Measurements from ENCODE around the gene MKI67.
"Not testable (repeated sequence)": the region's sequence is repeated elsewhere in the genome, so short reads cannot be mapped to it uniquely, and the experiment has no call there.

Gene MKI67

DNA sequence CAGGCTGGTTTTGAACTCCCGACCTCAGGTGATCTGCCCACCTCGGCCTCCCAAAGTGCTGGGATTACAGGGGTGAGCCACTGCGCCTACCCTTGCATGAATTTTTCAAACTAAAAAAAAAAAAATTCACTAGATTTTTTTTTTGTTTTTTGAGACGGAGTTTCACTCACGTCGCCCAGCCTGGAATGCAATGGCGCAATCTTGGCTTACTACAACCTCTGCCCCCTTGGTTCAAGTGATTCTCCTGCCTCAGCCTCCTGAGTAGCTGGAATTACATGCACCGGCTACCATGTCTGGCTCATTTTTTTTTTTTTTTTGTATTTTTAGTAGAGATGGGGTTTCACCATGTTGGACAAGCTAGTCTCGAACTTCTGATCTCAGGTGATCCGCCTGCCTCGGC, 12.2 kb upstream of the MKI67 start:
- not testable (repeated sequence) for H3K4me3 ChIP-seq (ENCODE audit: low read length); H3K9ac ChIP-seq (ENCODE audit: low read length); H3K36me3 ChIP-seq (ENCODE audit: control insufficient read depth, insufficient read depth, low read length); H3K27ac ChIP-seq (ENCODE audit: low read depth, low read length); H3K27me3 ChIP-seq (ENCODE audit: control insufficient read depth, insufficient read depth, low read length); H3K4me1 ChIP-seq (ENCODE audit: control insufficient read depth, insufficient read depth, low read length)

DNA sequence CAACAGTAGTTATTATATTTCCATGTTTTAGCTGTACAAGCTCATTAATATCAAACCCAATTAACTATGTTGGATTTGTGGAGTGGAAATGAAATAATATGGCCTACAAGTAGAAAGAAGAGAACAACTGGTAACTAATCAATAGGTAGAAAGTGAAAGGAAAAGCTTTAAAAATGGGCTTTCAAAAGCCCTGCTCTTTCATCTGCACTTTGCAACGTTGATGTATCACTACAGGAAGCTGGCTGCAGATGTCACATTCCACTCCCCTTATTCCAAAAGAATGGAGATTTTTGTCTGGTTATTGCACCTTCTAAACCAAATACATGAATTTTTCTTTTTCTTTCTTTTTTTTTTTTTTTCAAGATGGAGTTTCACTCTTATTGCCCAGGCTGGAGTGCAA, 11.7 kb upstream of the MKI67 start:
- Histone ChIP-seq H3K27me3 (ENCODE audit: control insufficient read depth, insufficient read depth, low read length) (no peaks in the 10 kb centered on the region), H3K27ac (ENCODE audit: low read depth, low read length) (no peak overlapping the region), H3K4me1 (ENCODE audit: control insufficient read depth, insufficient read depth, low read length) (no peaks in the 10 kb centered on the region), H3K9ac (ENCODE audit: low read length) (no peak overlapping the region), H3K36me3 (ENCODE audit: control insufficient read depth, insufficient read depth, low read length) (no peaks in the 10 kb centered on the region), H3K4me3 (ENCODE audit: low read length) (no peak overlapping the region)

DNA sequence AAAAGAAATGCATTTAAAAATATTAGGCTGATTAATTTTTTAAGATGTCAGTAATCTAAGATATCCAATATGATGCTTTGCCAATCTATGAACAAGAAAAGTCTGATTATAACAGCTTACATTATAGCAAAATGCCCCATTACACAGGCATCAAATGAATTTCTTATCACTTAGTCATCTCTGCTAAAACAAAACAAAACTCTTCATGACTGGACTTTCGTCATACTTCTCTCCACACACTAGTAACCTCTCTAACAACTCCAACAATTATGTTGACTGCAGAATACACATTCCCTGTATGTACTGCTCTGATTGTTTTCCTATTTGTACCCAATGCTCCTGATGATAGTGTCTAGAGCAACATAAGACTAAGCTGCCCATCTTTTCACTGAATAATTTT, 3.8 kb upstream of the MKI67 start:
- Histone ChIP-seq H3K36me3 (ENCODE audit: control insufficient read depth, insufficient read depth, low read length) (no peaks in the 10 kb centered on the region), H3K27me3 (ENCODE audit: control insufficient read depth, insufficient read depth, low read length) (no peaks in the 10 kb centered on the region), H3K27ac (ENCODE audit: low read depth, low read length) (no peak overlapping the region), H3K4me1 (ENCODE audit: control insufficient read depth, insufficient read depth, low read length) (peaks cover 3% of the 10 kb centered on the region), H3K9ac (ENCODE audit: low read length) (no peak overlapping the region), H3K4me3 (ENCODE audit: low read length) (no peak overlapping the region)

DNA sequence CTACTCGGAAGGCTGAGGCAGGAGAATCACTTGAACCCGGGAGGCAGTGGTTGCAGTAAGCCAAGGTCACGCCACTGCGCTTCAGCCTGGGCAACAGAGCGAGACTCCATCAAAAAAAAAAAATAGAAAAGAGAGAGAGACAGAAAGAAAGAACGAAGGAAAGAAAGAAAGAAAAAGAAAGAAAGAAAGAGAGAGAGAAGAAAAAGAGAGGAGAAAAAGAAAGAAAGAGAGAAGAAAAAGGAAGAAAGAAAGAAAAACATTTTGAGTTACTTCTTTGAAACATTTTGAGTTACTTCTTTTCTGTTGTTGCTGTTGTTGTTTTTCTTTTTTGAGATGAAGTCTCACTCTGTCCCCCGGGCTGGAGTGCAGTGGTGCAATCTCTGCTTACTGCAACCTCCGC, 2.4 kb upstream of the MKI67 start:
- H3K36me3 ChIP-seq (ENCODE audit: control insufficient read depth, insufficient read depth, low read length) = no peaks in the 10 kb centered on the region
- no peak overlapping the region for H3K27ac ChIP-seq (ENCODE audit: low read depth, low read length)
- H3K4me1 ChIP-seq (ENCODE audit: control insufficient read depth, insufficient read depth, low read length) = peaks cover 3% of the 10 kb centered on the region
- no peak overlapping the region for H3K4me3 ChIP-seq (ENCODE audit: low read length)
- H3K27me3 ChIP-seq (ENCODE audit: control insufficient read depth, insufficient read depth, low read length) = peaks cover 4% of the 10 kb centered on the region
- H3K9ac ChIP-seq (ENCODE audit: low read length) = no peak overlapping the region

DNA sequence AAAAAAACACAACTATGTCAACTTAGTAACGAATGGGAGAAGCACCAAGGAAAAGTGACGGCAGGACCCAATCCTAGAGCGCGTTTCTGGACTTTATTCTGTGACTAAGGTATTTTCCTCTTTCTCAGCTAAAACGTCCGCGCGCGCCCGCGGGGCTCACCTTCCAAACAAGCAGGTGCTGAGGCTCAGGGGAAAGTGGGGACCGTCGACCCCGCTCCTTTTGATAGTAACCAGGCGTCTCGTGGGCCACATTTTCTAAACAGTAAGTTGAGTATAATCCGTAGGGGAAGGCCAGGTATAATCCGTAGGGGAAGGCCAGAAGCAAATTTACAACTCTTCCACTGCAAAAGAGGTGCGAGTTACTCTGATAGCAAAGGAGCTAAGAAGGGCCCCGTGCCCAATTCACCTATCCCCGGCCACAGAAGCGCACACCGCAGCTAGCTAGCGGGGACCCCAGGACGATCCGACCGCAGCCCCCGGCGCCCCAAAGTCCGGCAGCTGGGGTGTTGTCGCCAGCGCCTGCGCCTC, 743 bp downstream of the MKI67 start:
- peak overlapping the region; percentile 72 for H3K4me3 ChIP-seq (ENCODE audit: low read length)
- H3K27ac ChIP-seq (ENCODE audit: low read depth, low read length) = no peak overlapping the region
- peaks cover 4% of the 10 kb centered on the region for H3K27me3 ChIP-seq (ENCODE audit: control insufficient read depth, insufficient read depth, low read length)
- H3K4me1 ChIP-seq (ENCODE audit: control insufficient read depth, insufficient read depth, low read length) = peaks cover 3% of the 10 kb centered on the region
- H3K36me3 ChIP-seq (ENCODE audit: control insufficient read depth, insufficient read depth, low read length) = no peaks in the 10 kb centered on the region
- H3K9ac ChIP-seq (ENCODE audit: low read length) = peak overlapping the region; percentile 6

DNA sequence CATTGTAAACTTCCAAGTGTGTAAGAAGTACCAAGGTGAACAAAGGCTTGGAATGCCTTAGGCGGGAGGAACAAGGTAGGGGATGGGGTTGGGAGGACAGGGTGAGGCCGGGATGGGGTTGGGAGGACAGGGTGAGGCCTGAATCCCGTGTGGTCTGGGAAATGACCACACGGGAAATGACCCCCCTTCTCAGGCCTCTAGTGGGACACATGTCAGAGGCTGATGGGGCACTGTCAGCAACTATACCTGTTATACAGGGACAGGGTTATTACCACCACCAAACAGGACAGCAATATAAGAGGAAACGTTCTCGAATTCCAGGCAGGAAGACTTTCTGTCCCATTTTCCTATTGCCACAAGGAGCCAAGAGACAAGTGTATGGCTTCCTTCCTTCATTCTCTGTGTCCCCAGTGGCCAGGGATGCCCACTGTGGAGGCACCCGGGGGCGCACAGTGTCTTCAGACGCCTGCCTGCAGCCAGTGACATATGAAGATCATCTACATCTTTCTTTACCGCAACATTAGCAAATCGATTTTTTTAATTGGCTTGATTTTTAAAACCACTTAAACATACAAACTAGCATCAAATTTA, 1.3 kb downstream of the MKI67 start:
- Histone ChIP-seq H3K4me3 (ENCODE audit: low read length) (peak overlapping the region; percentile 72), H3K36me3 (ENCODE audit: control insufficient read depth, insufficient read depth, low read length) (no peaks in the 10 kb centered on the region), H3K27me3 (ENCODE audit: control insufficient read depth, insufficient read depth, low read length) (peaks cover 4% of the 10 kb centered on the region), H3K9ac (ENCODE audit: low read length) (no peak overlapping the region), H3K27ac (ENCODE audit: low read depth, low read length) (no peak overlapping the region), H3K4me1 (ENCODE audit: control insufficient read depth, insufficient read depth, low read length) (peaks cover 3% of the 10 kb centered on the region)

DNA sequence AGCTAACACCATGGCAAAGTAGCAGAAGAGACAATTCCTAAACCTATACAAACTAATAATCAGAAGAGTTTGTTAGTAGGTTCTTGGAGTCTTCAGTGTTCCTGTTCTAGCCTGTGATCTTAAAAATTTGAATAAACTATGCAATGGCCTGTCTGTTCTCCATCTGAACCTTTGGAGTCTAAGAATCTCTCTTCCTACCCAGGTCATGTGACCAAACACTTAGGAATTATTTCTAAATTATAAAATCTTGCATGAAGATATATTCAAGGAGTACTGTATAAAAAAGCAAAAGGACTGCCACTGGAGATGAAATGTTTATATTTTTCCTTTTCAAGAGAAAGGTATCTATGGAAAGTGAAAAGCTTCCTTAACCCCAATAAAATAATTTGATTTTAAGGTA, 2.4 kb downstream of the MKI67 start:
- H3K9ac ChIP-seq (ENCODE audit: low read length) = no peak overlapping the region
- no peaks in the 10 kb centered on the region for H3K36me3 ChIP-seq (ENCODE audit: control insufficient read depth, insufficient read depth, low read length)
- no peak overlapping the region for H3K27ac ChIP-seq (ENCODE audit: low read depth, low read length)
- peaks cover 3% of the 10 kb centered on the region for H3K4me1 ChIP-seq (ENCODE audit: control insufficient read depth, insufficient read depth, low read length)
- no peak overlapping the region for H3K4me3 ChIP-seq (ENCODE audit: low read length)
- peaks cover 4% of the 10 kb centered on the region for H3K27me3 ChIP-seq (ENCODE audit: control insufficient read depth, insufficient read depth, low read length)

DNA sequence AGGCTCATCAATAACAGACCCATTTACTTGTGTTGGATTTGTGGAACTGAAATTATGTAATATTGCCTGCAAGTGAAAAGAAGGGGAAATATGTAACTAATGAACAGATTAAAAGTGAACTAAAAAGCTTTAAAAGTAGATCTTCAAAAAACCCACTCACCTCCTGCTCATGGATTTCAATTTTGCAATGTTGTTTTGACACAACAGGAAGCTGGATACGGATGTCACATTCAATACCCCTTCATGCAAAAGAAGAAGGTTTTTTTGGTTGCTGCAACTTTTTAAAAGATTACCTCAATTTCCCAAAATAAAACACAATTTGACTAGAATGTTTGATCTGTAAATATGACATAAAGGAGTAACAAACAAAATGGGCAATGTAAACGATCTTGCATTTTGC, 3.3 kb downstream of the MKI67 start:
- H3K27me3 ChIP-seq (ENCODE audit: control insufficient read depth, insufficient read depth, low read length) = peaks cover 4% of the 10 kb centered on the region
- no peak overlapping the region for H3K4me3 ChIP-seq (ENCODE audit: low read length)
- no peak overlapping the region for H3K9ac ChIP-seq (ENCODE audit: low read length)
- peaks cover 3% of the 10 kb centered on the region for H3K4me1 ChIP-seq (ENCODE audit: control insufficient read depth, insufficient read depth, low read length)
- no peaks in the 10 kb centered on the region for H3K36me3 ChIP-seq (ENCODE audit: control insufficient read depth, insufficient read depth, low read length)
- H3K27ac ChIP-seq (ENCODE audit: low read depth, low read length) = no peak overlapping the region

DNA sequence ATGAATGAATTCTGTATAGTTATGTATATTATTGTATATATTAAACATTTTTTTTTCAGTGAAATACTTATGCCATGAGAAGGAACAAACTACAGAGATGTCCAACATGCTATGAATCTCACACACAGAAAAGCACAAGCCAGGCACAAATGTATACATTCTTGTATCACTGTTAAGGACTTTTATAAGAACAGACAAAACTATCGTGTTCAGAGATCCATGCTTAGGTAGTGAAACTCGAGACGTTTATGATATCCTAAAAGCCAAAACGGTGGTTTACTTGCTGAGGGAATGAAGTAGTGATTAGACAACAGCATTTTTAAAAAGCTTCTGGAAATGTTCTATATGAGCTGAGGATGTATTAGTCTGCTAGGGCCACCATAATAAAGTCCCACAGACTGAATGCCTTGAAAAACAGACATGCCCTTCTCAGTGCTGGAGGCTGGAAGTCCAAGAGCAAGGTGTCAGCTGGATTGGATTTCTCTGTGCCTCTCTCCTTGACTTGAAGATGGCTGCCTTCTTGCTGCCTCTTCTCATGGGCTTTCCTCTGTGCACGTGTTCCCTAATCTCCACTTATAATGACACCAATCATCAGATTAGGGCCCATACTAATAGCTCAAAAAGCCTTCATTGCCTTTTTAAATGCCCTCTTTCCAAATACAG, 4.3 kb downstream of the MKI67 start:
- H3K4me1 ChIP-seq (ENCODE audit: control insufficient read depth, insufficient read depth, low read length) = peaks cover 3% of the 10 kb centered on the region
- H3K36me3 ChIP-seq (ENCODE audit: control insufficient read depth, insufficient read depth, low read length) = no peaks in the 10 kb centered on the region
- no peak overlapping the region for H3K9ac ChIP-seq (ENCODE audit: low read length)
- H3K4me3 ChIP-seq (ENCODE audit: low read length) = no peak overlapping the region
- H3K27me3 ChIP-seq (ENCODE audit: control insufficient read depth, insufficient read depth, low read length) = peaks cover 4% of the 10 kb centered on the region
- no peak overlapping the region for H3K27ac ChIP-seq (ENCODE audit: low read depth, low read length)

DNA sequence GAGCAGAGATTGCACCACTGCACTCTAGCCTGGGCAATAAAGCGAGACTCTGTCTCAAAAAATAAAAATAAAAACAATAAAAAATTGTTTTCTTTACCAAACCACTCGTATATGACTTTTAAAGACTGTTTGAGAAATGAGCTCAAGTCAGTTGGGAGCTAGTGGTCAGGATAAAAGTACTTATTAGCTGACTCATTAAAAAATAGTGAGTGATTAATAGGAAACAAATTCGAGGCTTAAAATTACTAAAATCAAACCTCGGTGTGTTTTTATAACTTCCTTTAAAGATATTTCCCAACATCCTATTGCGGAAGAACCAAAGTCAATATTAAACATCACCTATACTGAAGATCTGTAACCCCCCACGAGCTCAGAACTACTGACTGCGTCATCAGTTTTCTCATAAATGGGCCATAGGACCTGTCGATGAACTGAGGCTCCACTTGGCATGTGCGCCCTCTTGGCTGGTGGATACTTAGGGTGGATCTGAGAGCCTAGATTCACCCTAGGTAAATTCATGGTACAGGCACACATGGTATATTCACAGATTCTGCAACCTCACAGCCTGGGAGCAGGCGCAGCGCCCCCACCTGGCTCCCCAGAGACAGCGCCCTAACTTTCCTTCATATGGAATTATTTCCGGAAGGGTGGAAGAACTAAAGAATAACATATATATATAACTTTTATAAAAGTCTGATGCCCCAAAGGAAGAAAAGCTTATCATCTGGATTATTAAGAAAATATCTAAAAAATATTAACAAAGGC, 9.2 kb downstream of the MKI67 start:
- Histone ChIP-seq H3K9ac (ENCODE audit: low read length) (no peak overlapping the region), H3K4me1 (ENCODE audit: control insufficient read depth, insufficient read depth, low read length) (no peaks in the 10 kb centered on the region), H3K27ac (ENCODE audit: low read depth, low read length) (no peak overlapping the region), H3K4me3 (ENCODE audit: low read length) (no peak overlapping the region), H3K36me3 (ENCODE audit: control insufficient read depth, insufficient read depth, low read length) (no peaks in the 10 kb centered on the region), H3K27me3 (ENCODE audit: control insufficient read depth, insufficient read depth, low read length) (no peaks in the 10 kb centered on the region)

DNA sequence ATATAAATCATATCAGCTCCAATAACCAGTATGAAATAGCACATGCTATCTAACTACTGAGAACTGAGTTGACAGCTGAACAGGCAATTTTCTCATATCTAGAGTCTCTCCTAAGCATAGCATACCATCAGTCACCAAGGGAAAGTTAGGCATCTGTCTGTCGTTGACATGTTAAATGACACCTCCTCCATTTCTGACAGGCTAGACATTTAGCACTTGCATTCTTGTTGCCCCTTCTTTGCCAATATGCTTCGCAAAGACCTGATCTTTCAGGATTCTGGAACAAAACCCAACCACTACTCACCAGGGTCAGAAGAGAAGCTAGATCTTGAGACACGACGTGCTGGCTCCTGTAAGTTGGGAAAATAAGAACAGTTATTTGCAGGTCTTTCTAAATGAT, 10.0 kb downstream of the MKI67 start:
- H3K4me3 ChIP-seq (ENCODE audit: low read length) = no peak overlapping the region
- no peaks in the 10 kb centered on the region for H3K4me1 ChIP-seq (ENCODE audit: control insufficient read depth, insufficient read depth, low read length)
- H3K27ac ChIP-seq (ENCODE audit: low read depth, low read length) = no peak overlapping the region
- H3K27me3 ChIP-seq (ENCODE audit: control insufficient read depth, insufficient read depth, low read length) = no peaks in the 10 kb centered on the region
- H3K9ac ChIP-seq (ENCODE audit: low read length) = no peak overlapping the region
- H3K36me3 ChIP-seq (ENCODE audit: control insufficient read depth, insufficient read depth, low read length) = no peaks in the 10 kb centered on the region

DNA sequence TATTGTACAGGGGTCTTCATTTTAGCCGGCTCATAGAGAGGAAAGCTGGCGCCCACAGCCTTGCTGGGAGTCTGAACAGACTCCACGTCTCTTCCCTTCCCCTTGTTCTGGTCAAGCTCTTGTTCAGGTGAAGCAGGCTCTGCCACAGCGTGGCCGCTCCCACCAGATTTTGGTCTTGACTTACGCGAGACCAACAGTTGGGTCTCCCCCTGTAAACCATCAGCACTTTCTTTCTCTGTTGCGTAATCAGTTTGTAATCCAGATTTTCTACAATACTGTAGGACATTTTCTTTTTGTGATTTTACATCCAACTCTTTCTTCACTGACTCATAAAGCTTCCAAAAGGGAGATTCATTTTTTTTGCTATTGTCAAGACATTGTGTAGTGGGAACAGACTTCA, 10.9 kb downstream of the MKI67 start:
- Histone ChIP-seq H3K9ac (ENCODE audit: low read length) (no peak overlapping the region), H3K4me3 (ENCODE audit: low read length) (no peak overlapping the region), H3K36me3 (ENCODE audit: control insufficient read depth, insufficient read depth, low read length) (no peaks in the 10 kb centered on the region), H3K4me1 (ENCODE audit: control insufficient read depth, insufficient read depth, low read length) (no peaks in the 10 kb centered on the region), H3K27me3 (ENCODE audit: control insufficient read depth, insufficient read depth, low read length) (no peaks in the 10 kb centered on the region), H3K27ac (ENCODE audit: low read depth, low read length) (no peak overlapping the region)
